ENCODE measurements around the gene MRGPRE.
"Not testable (repeated sequence)": the region's sequence is repeated elsewhere in the genome, so short reads cannot be mapped to it uniquely, and the experiment has no call there.

The MRGPRE gene

GRCh38 chr11:3231851-3232744, at the start of gene MRGPRE:
TSS of gene MRGPRE (minus strand) at chr11:3232417. CDS start at chr11:3228799, 3,618 bp downstream.
- no peak for DNase-seq

- not testable (repeated sequence) for DNase-seq
These were observed 48.9 kb upstream of the MRGPRE start for GRCh38 chr11:3281146-3281545.

GRCh38 chr11:3280662-3281061, 48.4 kb upstream of the MRGPRE start:
- DNase-seq, result not testable (repeated sequence)

GRCh38 chr11:3278922-3279321, 46.7 kb upstream of the MRGPRE start:
- DNase-seq, result not testable (repeated sequence)

GRCh38 chr11:3273629-3274028, 41.4 kb upstream of the MRGPRE start:
- not testable (repeated sequence) for DNase-seq

GRCh38 chr11:3262548-3262947, 30.3 kb upstream of the MRGPRE start:
- DNase-seq, result not testable (repeated sequence)

- not testable (repeated sequence) for DNase-seq
These were observed 29.6 kb upstream of the MRGPRE start for GRCh38 chr11:3261831-3262230.

GRCh38 chr11:3257509-3257908, 25.3 kb upstream of the MRGPRE start:
- DNase-seq, result not testable (repeated sequence)

GRCh38 chr11:3255241-3255640, 23.0 kb upstream of the MRGPRE start:
- not testable (repeated sequence) for DNase-seq

- DNase-seq, result not testable (repeated sequence)
These were observed 22.6 kb upstream of the MRGPRE start for GRCh38 chr11:3254773-3255172.

- DNase-seq, result no peak
These were observed 12.9 kb upstream of the MRGPRE start for GRCh38 chr11:3245071-3245470.

- DNase-seq, result no peak
These were observed 11.7 kb upstream of the MRGPRE start for GRCh38 chr11:3243880-3244279.

GRCh38 chr11:3237119-3237518, 4.9 kb upstream of the MRGPRE start:
- DNase-seq, result no peak

GRCh38 chr11:3234846-3235245, 2.6 kb upstream of the MRGPRE start:
- no peak for DNase-seq

GRCh38 chr11:3232956-3233355, 739 bp upstream of the MRGPRE start:
- DNase-seq, result no peak

GRCh38 chr11:3231550-3231850, 717 bp downstream of the MRGPRE start:
- DNase-seq, result no peak

- DNase-seq, result no peak
These were observed 1.3 kb downstream of the MRGPRE start for GRCh38 chr11:3230636-3231549.

GRCh38 chr11:3229673-3230630, 2.3 kb downstream of the MRGPRE start:
- no peak for DNase-seq

- DNase-seq, result no peak
These were observed 3.8 kb downstream of the MRGPRE start for GRCh38 chr11:3228445-3228829.

- no peak for DNase-seq
These were observed 4.4 kb downstream of the MRGPRE start for GRCh38 chr11:3227568-3228444.

- no peak for DNase-seq
These were observed 5.2 kb downstream of the MRGPRE start for GRCh38 chr11:3226846-3227567.

Data from GDM1 (cell line).